HepG2 (cell line): Measurements from ENCODE around the gene TBC1D22A. TPM values are rescaled to one million over a fixed set of nuclear protein-coding genes. Genes with fewer than 3 reads are reported as not detected.

ENCODE experiments used
- ATAC-seq: fragments of 200-7000 bp; cut with Tn5 transposase; 3 replicates; pipeline ENCODE4 v1.9.1; 2020; ENCODE audit warnings: mild to moderate bottlenecking, moderate library complexity
- BruUV-seq: library from RNA; stranded (reverse); fragments of 400-500 nt; replicated peaks from 2 replicates; lab custom pipeline; 2021; lab: Mats Ljungman, UMichigan
- CTCF ChIA-PET: fragments of 300-600 bp; formaldehyde crosslinking; extraction: SDS; loops from one replicate; lab custom pipeline; 2021; ENCODE audit warnings: low total read pairs, inconsistent platforms, low intra/inter-chr PET ratio; lab: Yijun Ruan, JAX
- POLR2A ChIA-PET: fragments of 350-600 bp; sonication (Branson Sonifier 250); formaldehyde crosslinking; loops from one replicate; lab custom pipeline; 2020; ENCODE audit warnings: antibody characterized with exemption, inconsistent platforms; lab: Yijun Ruan, JAX
- DNase-seq: peaks from one replicate; pipeline ENCODE4 v3.0.0-alpha.2; 2015; ENCODE audit warnings: low spot score
- FAIRE-seq: peaks from 3 replicates; lab custom pipeline; 2011; peaks lifted over from hg19 to GRCh38; lab: Jason Lieb, UNC
- H2AFZ ChIP-seq: one replicate; pipeline ENCODE4 v1.6.1; 2011; ENCODE audit warnings: low read length, inconsistent platforms
- H3K27ac ChIP-seq: fragments of 300-600 bp; 3 replicates; pipeline ENCODE4 v1.8.0; 2011; ENCODE audit warnings: mixed run types, mild to moderate bottlenecking, mixed read lengths, low read length, inconsistent platforms; ENCODE audit not compliant: insufficient read depth; ENCODE audit errors: extremely low read length
- H3K27me3 ChIP-seq, 2 experiments: fragments of 200-600 bp in 1 of 2; 2 replicates in 1 of 2; 3 replicates in 1 of 2; pipeline versions ENCODE4 v1.6.0 to v1.8.0; 2011; ENCODE audit warnings: low read length in 2 of 2, mild to moderate bottlenecking in 2 of 2, moderate library complexity in 2 of 2, inconsistent platforms in 1 of 2; ENCODE audit not compliant: insufficient read depth in 2 of 2, control insufficient read depth in 1 of 2
- H3K36me3 ChIP-seq, 2 experiments: fragments of 200-600 bp in 1 of 2; replicated peaks in 1 of 2; 2 replicates in 1 of 2; 3 replicates in 1 of 2; pipeline versions ENCODE4 v1.5.1 to v1.8.0; 2011; ENCODE audit warnings: low read length in 2 of 2, inconsistent platforms in 1 of 2; ENCODE audit not compliant: insufficient read depth in 2 of 2, control insufficient read depth in 1 of 2
- H3K4me1 ChIP-seq: 2 replicates; pipeline ENCODE4 v1.5.1; 2012; ENCODE audit warnings: low read length, inconsistent platforms; ENCODE audit not compliant: insufficient read depth
- H3K4me2 ChIP-seq: 2 replicates; pipeline ENCODE4 v1.6.0; 2011; ENCODE audit warnings: low read depth, low read length, inconsistent platforms
- H3K4me3 ChIP-seq, 3 experiments: fragments of 200-600 bp in 1 of 3; sonication (generic), shearing (Covaris generic) in 1 of 3; replicated peaks in 1 of 3; 2 replicates each; pipeline ENCODE4 v1.5.1; 2011 to 2016; ENCODE audit warnings: low read length in 3 of 3, inconsistent platforms in 2 of 3, low read depth in 2 of 3, mild to moderate bottlenecking in 2 of 3, control low read depth in 1 of 3, mixed read lengths in 1 of 3; ENCODE audit not compliant: insufficient read depth in 1 of 3
- H3K79me2 ChIP-seq: one replicate; pipeline ENCODE4 v1.6.1; 2011; ENCODE audit warnings: low read length, inconsistent platforms; ENCODE audit not compliant: insufficient read depth
- H3K9ac ChIP-seq: 2 replicates; pipeline ENCODE4 v1.6.0; 2011; ENCODE audit warnings: mild to moderate bottlenecking, low read depth, low read length, inconsistent platforms; ENCODE audit not compliant: insufficient read depth
- H3K9me3 ChIP-seq: 2 replicates; pipeline ENCODE4 v1.5.1; 2012; ENCODE audit warnings: mild to moderate bottlenecking, low read length
- H4K20me1 ChIP-seq: 2 replicates; pipeline ENCODE4 v1.6.0; 2011; ENCODE audit warnings: inconsistent platforms, mild to moderate bottlenecking, low read length, moderate library complexity; ENCODE audit not compliant: insufficient read depth
- MLLT10 ChIP-seq: sonication (generic); formaldehyde crosslinking; IDR thresholded peaks from 2 replicates; pipeline ENCODE4 v1.4.0; 2020; ENCODE audit warnings: missing genetic modification reagents
- NR1H2 ChIP-seq: sonication (generic); formaldehyde crosslinking; IDR thresholded peaks from 2 replicates; pipeline ENCODE4 v1.8.1; 2022; ENCODE audit warnings: low read depth, missing genetic modification reagents, borderline replicate concordance
- RCOR2 ChIP-seq: IDR thresholded peaks from 2 replicates; pipeline ENCODE4 v1.6.1; 2016; ENCODE audit warnings: missing biosample characterization, missing genetic modification reagents
- WGBS: methylation state at CpG from one replicate; pipeline ENCODE4 v1.1.6; 2017; ENCODE audit warnings: low lambda C conversion rate; 5-methylcytosine and 5-hydroxymethylcytosine counted together
- in situ Hi-C: cut with HindIII; loops from 2 replicates; pipeline ENCODE4 v1.10.0; 2017; ENCODE audit warnings: low pct_unique_long_range_greater_than_20kb; ENCODE audit not compliant: extremely low pct_ligation_motif_present
- intact Hi-C: fragments of 100-400 bp; cut with micrococcal nuclease; formaldehyde crosslinking; loops from one replicate; pipeline ENCODE4 v1.10.0; 2022; ENCODE audit not compliant: unreplicated experiment
- polyA plus RNA-seq, 8 experiments: library from polyadenylated mRNA; depleted of rRNA in 3 of 8; stranded (reverse) in 7 of 8; unstranded in 1 of 8; fragments of >200 nt; fragmentation: Illumina TruSeq in 4 of 8; extraction: Trizol in 4 of 8; gene quantifications; 2 replicates each; pipeline versions ENCODE4 v1.2.1 to v1.2.3, GENCODE V29; 2011 to 2016; ENCODE audit warnings: low read depth in 4 of 8, missing spikeins in 1 of 8, mixed read lengths in 1 of 8; ENCODE audit not compliant: insufficient read depth in 1 of 8
- total RNA-seq, 5 experiments: library from RNA; depleted of rRNA; stranded (reverse); fragments of >200 nt; fragmentation: Illumina TruSeq; extraction: Trizol; gene quantifications; 2 replicates each; pipeline ENCODE4 v1.2.3, GENCODE V29; 2016; ENCODE audit warnings: low read depth in 1 of 5
- TF ChIP-seq, protein P1 (sequence below): sonication (generic); formaldehyde crosslinking; IDR thresholded peaks from 2 replicates; pipeline ENCODE4 v1.5.1; 2020; ENCODE audit warnings: mild to moderate bottlenecking, missing genetic modification reagents, moderate library complexity
- TF ChIP-seq, protein P2 (sequence below): fragments of 450-650 bp; IDR thresholded peaks from 2 replicates; pipeline ENCODE4 v1.6.1; 2017
- TF ChIP-seq, protein P3 (sequence below): sonication (generic); formaldehyde crosslinking; conservative IDR thresholded peaks from 2 replicates; pipeline ENCODE4 v1.8.0; 2022; ENCODE audit warnings: mild to moderate bottlenecking, moderate library complexity, missing genetic modification reagents

TBC1D22A gene
- total and polyA plus RNA-seq, 2 of the 13 experiments (the other 11 are each of a cell fraction or from before 2014, with no cell fraction given) = 17.3 to 18.0 TPM

DNA sequence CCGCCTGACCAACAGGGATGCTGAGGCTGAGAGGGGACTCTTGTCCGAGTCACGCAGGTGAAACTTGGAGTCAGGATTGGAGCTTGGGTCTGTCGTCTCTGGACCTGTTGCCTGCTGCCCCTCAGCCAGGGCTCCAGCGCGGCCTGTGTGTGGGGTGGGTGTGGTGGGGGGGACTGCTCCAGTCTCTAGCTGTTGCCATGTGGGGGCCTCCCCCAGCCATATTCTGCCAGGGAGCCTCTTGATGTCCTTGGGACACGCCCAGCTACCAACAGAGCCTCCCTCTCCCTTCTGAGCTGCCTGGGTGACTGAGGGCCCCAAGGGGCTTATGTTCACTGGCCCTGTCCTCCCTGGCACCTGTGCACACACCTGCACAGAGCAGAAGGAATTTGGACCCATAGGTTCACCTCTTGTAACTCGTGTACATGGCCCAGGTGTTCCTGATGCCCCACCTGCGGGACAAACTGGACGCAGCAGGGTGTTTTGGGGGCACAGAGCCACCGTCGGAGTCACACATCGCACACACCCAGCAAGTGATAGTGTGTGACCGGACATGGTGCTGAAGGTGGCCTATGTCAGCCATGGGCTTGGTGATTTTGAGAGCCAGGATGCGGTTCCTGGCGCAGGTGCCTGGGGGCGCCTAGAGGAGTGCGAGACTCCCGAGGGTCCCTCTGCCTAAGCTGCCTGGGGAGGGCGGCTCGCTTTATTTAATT is 252.3 kb downstream of the TBC1D22A start (continued):
- TF ChIP-seq RCOR2 (CRISPR knock-in tag) = no peak
- TF ChIP-seq, protein P1, sequence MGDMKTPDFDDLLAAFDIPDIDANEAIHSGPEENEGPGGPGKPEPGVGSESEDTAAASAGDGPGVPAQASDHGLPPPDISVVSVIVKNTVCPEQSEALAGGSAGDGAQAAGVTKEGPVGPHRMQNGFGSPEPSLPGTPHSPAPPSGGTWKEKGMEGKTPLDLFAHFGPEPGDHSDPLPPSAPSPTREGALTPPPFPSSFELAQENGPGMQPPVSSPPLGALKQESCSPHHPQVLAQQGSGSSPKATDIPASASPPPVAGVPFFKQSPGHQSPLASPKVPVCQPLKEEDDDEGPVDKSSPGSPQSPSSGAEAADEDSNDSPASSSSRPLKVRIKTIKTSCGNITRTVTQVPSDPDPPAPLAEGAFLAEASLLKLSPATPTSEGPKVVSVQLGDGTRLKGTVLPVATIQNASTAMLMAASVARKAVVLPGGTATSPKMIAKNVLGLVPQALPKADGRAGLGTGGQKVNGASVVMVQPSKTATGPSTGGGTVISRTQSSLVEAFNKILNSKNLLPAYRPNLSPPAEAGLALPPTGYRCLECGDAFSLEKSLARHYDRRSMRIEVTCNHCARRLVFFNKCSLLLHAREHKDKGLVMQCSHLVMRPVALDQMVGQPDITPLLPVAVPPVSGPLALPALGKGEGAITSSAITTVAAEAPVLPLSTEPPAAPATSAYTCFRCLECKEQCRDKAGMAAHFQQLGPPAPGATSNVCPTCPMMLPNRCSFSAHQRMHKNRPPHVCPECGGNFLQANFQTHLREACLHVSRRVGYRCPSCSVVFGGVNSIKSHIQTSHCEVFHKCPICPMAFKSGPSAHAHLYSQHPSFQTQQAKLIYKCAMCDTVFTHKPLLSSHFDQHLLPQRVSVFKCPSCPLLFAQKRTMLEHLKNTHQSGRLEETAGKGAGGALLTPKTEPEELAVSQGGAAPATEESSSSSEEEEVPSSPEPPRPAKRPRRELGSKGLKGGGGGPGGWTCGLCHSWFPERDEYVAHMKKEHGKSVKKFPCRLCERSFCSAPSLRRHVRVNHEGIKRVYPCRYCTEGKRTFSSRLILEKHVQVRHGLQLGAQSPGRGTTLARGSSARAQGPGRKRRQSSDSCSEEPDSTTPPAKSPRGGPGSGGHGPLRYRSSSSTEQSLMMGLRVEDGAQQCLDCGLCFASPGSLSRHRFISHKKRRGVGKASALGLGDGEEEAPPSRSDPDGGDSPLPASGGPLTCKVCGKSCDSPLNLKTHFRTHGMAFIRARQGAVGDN = no peak
- TF ChIP-seq MLLT10 (CRISPR knock-in tag) = no peak

DNA sequence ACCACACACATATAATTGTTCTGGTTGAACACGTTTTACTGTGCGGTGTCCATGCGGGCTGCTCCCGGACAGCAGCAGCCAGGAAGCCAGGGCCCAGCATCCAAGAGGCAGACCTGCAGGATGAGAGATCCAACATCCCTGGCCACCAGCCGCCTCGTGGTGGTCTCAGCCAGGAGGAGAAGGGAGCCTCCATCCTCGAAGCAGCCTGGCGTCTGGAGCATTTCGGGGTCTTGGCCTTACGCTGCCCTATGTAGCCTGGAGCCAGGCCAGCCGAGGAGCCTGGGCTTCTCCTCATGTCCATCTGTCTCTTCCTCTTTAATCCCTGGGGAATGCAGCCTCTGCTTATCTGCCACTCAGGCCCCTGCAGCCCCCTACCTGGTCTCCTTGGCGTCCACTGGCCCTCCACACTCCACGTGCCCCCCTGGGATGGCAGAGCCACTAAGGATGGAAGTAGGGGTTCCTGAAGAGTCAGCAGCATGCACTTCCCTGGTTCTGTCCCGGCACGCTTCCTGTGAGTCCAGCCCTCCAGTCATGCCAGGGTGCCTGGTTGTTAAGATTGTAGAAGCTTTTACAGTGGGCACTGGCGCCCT is 253.2 kb downstream of the TBC1D22A start:
- FAIRE-seq (no peak), ATAC-seq (no peak), DNase-seq (no peak)
- Histone ChIP-seq H3K4me2 (no peak overlapping the region), H3K9me3 (no peaks in the 10 kb centered on the region), H4K20me1 (no peaks in the 10 kb centered on the region), H3K4me3 (no peak overlapping the region), H3K36me3 (peaks cover 0 to 2% of the 10 kb centered on the region in 2 experiments; a peak in 2 of 5 replicates), H3K4me1 (no peaks in the 10 kb centered on the region), H3K27me3 (no peaks in the 10 kb centered on the region), H3K9ac (no peak overlapping the region), H2AFZ (no peak overlapping the region), H3K79me2 (no peaks in the 10 kb centered on the region), H3K27ac (no peak overlapping the region)
- TF ChIP-seq, protein P2, sequence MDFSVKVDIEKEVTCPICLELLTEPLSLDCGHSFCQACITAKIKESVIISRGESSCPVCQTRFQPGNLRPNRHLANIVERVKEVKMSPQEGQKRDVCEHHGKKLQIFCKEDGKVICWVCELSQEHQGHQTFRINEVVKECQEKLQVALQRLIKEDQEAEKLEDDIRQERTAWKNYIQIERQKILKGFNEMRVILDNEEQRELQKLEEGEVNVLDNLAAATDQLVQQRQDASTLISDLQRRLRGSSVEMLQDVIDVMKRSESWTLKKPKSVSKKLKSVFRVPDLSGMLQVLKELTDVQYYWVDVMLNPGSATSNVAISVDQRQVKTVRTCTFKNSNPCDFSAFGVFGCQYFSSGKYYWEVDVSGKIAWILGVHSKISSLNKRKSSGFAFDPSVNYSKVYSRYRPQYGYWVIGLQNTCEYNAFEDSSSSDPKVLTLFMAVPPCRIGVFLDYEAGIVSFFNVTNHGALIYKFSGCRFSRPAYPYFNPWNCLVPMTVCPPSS = no peak
- TF ChIP-seq, protein P3, sequence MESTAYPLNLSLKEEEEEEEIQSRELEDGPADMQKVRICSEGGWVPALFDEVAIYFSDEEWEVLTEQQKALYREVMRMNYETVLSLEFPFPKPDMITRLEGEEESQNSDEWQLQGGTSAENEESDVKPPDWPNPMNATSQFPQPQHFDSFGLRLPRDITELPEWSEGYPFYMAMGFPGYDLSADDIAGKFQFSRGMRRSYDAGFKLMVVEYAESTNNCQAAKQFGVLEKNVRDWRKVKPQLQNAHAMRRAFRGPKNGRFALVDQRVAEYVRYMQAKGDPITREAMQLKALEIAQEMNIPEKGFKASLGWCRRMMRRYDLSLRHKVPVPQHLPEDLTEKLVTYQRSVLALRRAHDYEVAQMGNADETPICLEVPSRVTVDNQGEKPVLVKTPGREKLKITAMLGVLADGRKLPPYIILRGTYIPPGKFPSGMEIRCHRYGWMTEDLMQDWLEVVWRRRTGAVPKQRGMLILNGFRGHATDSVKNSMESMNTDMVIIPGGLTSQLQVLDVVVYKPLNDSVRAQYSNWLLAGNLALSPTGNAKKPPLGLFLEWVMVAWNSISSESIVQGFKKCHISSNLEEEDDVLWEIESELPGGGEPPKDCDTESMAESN (CRISPR knock-in tag) = no peak
- no peak for TF ChIP-seq NR1H2 (CRISPR knock-in tag)
- ChIA-PET CTCF (no interaction called here), POLR2A (no interaction called here)
- no TSS peak for BruUV-seq
- 97% methylated on average over 14 of the region's 16 CpGs for WGBS
- in situ Hi-C loops = no loop called here
- intact Hi-C loops = no loop called here
